ENCODE measurements around the gene PPID. TPM values are rescaled to one million over a fixed set of nuclear protein-coding genes. Genes with fewer than 3 reads are reported as not detected.
"Not testable (repeated sequence)": the region's sequence is repeated elsewhere in the genome, so short reads cannot be mapped to it uniquely, and the experiment has no call there.

Gene PPID
- 52.8 and 55.4 TPM in 2 replicates for total RNA-seq

- Mint-ChIP-seq H3K4me3 (peak within 1 kb of the TSS; percentile 95), H3K4me1 (ENCODE audit: low read depth) (peaks cover 59% of the 10 kb centered on the region), H3K27ac (peak within 1 kb of the TSS; percentile 100), H3K27me3 (ENCODE audit: insufficient read depth) (peaks cover 5% of the 10 kb centered on the region), H3K36me3 (ENCODE audit: low read depth) (peaks cover 31% of the 10 kb centered on the region), H3K9me3 (no peaks in the 10 kb centered on the region)
- intact Hi-C loops (cut with micrococcal nuclease), result loop anchor here (1.0 to 5.0 kb wide), 7 partner anchors 46 to 724 kb away; partner anchors contain the start of genes C4orf46, FNIP2 and RAPGEF2
- DNase-seq (ENCODE audit: low spot score), result peak; percentile 80
These were observed at the start of gene PPID for GRCh38 chr4:158722917-158723793. Gene PPID (minus strand): TSS chr4:158723396. CDS start chr4:158723288, 108 bp downstream.

GRCh38 chr4:158771776-158772175 is 48.6 kb upstream of the PPID start:
- intact Hi-C loops (cut with micrococcal nuclease), result no loop called here

GRCh38 chr4:158770671-158771070 is 47.5 kb upstream of the PPID start:
- DNase-seq (ENCODE audit: low spot score), result no peak
- Mint-ChIP-seq H3K36me3 (ENCODE audit: low read depth) (peaks cover 2% of the 10 kb centered on the region), H3K27ac (no peak overlapping the region), H3K9me3 (no peaks in the 10 kb centered on the region), H3K27me3 (ENCODE audit: insufficient read depth) (no peaks in the 10 kb centered on the region), H3K4me3 (peak overlapping the region; percentile 100), H3K4me1 (ENCODE audit: low read depth) (peaks cover 63% of the 10 kb centered on the region)
- intact Hi-C loops (cut with micrococcal nuclease), result no loop called here

More at GRCh38 chr4:158771776-158772175, 48.6 kb upstream of the PPID start:
- Mint-ChIP-seq H3K36me3 (ENCODE audit: low read depth) (peaks cover 2% of the 10 kb centered on the region), H3K9me3 (no peaks in the 10 kb centered on the region), H3K27me3 (ENCODE audit: insufficient read depth) (no peaks in the 10 kb centered on the region), H3K27ac (no peak overlapping the region), H3K4me1 (ENCODE audit: low read depth) (peaks cover 63% of the 10 kb centered on the region), H3K4me3 (no peak overlapping the region)
- no peak for DNase-seq (ENCODE audit: low spot score)

DNA sequence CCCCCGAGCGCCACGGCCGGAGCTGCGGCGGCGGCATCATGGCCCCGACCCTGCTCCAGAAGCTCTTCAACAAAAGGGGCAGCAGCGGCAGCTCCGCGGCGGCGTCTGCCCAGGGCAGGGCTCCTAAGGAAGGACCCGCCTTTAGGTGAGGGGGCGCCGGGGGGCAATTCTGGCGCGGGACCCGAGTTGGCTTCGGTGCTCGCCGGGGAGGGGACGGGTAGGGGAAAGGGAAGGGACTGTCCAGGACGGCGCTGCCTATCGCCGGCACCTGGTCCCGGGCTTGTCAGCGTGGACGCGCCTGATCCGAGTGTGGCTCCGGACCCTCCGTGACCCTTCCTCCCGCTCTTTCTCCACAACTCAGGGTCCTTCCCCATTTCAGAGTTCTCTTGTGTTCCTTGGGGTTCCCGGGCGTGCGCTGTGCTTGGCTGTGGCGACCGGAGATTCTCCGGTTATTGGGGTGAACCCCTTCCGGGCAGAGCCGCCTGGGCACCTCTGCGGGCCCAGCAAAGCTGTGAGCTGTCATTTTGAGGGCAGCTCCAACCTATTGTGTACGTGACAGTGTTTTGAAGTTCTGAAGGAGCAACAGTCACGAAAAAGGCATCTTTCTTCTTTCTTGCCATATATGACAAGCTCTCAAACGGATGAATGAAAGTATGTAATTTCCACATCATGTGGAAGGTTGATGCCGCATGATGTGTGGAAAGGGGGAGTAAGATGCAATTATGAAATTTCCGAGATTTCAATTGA is 46.2 kb upstream of the PPID start:
- peak overlapping the region; percentile 100 for H3K4me3 Mint-ChIP-seq
- H3K27me3 Mint-ChIP-seq (ENCODE audit: insufficient read depth), result peaks cover 2% of the 10 kb centered on the region
- H3K4me1 Mint-ChIP-seq (ENCODE audit: low read depth), result peaks cover 54% of the 10 kb centered on the region
- H3K36me3 Mint-ChIP-seq (ENCODE audit: low read depth), result peaks cover 2% of the 10 kb centered on the region
- H3K27ac Mint-ChIP-seq, result peak overlapping the region; percentile 98
- intact Hi-C loops (cut with micrococcal nuclease), result loop anchor here (1.0 to 5.0 kb wide), 7 partner anchors 41 to 437 kb away; no protein-coding TSS in a partner anchor
- H3K9me3 Mint-ChIP-seq, result no peaks in the 10 kb centered on the region
- peak; percentile 41 for DNase-seq (ENCODE audit: low spot score)

- Mint-ChIP-seq H3K9me3 (no peaks in the 10 kb centered on the region), H3K4me3 (peak within 1 kb of the TSS; percentile 100), H3K27ac (peak within 1 kb of the TSS; percentile 98), H3K36me3 (ENCODE audit: low read depth) (peaks cover 2% of the 10 kb centered on the region), H3K27me3 (ENCODE audit: insufficient read depth) (peaks cover 2% of the 10 kb centered on the region), H3K4me1 (ENCODE audit: low read depth) (peaks cover 54% of the 10 kb centered on the region)
- intact Hi-C loops (cut with micrococcal nuclease), result loop anchor here (1.0 to 5.0 kb wide), 9 partner anchors 10 to 438 kb away; partner anchors contain the start of gene ETFDH
- peak; percentile 76 for DNase-seq (ENCODE audit: low spot score)
These were observed 45.5 kb upstream of the PPID start, which contains the start of gene FNIP2 for GRCh38 chr4:158768555-158769174. Gene FNIP2 (plus strand): TSS chr4:158769026. CDS start chr4:158769213, 187 bp downstream.

GRCh38 chr4:158767451-158767850 is 44.3 kb upstream of the PPID start:
- no peak for DNase-seq (ENCODE audit: low spot score)
- intact Hi-C loops (cut with micrococcal nuclease), result loop anchor here (1.0 to 5.0 kb wide), 2 partner anchors 37 to 310 kb away; no protein-coding TSS in a partner anchor
- Mint-ChIP-seq H3K36me3 (ENCODE audit: low read depth) (peaks cover 2% of the 10 kb centered on the region), H3K4me3 (peak overlapping the region; percentile 84), H3K4me1 (ENCODE audit: low read depth) (peaks cover 44% of the 10 kb centered on the region), H3K27ac (peak overlapping the region; percentile 83), H3K27me3 (ENCODE audit: insufficient read depth) (peaks cover 2% of the 10 kb centered on the region), H3K9me3 (no peaks in the 10 kb centered on the region)

DNA sequence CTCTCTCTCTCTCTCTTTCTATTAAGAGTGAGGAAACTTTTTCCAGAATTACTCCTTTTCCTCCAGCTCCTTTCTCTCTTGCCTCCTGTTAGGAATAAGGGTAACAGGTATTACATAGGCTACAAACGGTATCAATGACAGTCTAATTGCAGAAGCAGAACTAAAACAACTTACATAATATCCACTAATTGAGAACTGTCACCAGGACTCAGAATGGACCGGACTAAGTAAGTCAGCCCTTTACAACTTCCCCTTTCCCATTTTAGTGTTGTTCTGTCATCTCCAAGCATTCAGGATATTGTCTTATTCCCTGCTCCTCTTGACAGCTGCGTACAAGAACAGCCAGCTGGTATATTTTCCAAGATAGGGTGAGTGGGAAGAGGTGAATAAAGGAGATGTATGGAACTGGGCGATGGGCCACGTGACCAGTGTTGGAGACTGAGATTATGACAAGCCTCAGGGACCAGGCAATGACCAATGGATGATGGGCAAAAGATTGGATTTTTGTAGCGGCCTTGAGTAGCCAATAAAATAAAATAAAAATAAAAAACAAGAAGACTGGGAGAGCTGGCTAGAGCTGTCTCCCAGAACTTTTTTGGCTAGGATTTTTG is 43.3 kb upstream of the PPID start:
- Mint-ChIP-seq H3K36me3 (ENCODE audit: low read depth) (peaks cover 2% of the 10 kb centered on the region), H3K9me3 (no peaks in the 10 kb centered on the region), H3K4me3 (no peak overlapping the region), H3K4me1 (ENCODE audit: low read depth) (peaks cover 35% of the 10 kb centered on the region), H3K27ac (no peak overlapping the region), H3K27me3 (ENCODE audit: insufficient read depth) (peaks cover 2% of the 10 kb centered on the region)
- intact Hi-C loops (cut with micrococcal nuclease), result loop anchor here (1.0 to 5.0 kb wide), 3 partner anchors 36 to 330 kb away; no protein-coding TSS in a partner anchor
- no peak for DNase-seq (ENCODE audit: low spot score)

DNA sequence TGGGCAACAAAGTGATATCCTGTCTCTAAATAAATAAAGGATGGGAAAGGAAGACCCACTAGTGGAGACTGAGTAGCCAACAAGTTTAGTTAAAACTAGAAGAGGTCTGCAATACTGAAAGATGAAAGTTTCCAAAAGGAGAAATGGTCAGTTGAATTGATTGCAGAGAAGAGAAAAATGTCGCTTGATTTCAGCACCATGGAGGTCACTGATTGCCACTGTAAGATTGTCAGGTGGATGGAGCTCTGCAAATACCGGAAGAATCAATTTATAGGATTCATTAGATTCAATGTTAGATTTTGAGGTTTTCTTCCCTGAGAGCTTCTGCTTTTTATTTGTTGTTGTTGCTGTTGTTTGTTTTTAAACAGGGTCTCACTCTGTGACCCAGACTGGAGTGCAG is 40.3 kb upstream of the PPID start:
- Mint-ChIP-seq H3K4me3 (no peak overlapping the region), H3K27ac (no peak overlapping the region), H3K36me3 (ENCODE audit: low read depth) (no peaks in the 10 kb centered on the region), H3K9me3 (no peaks in the 10 kb centered on the region), H3K27me3 (ENCODE audit: insufficient read depth) (peaks cover 2% of the 10 kb centered on the region), H3K4me1 (ENCODE audit: low read depth) (peaks cover 14% of the 10 kb centered on the region)
- intact Hi-C loops (cut with micrococcal nuclease), result no loop called here
- DNase-seq (ENCODE audit: low spot score), result no peak

DNA sequence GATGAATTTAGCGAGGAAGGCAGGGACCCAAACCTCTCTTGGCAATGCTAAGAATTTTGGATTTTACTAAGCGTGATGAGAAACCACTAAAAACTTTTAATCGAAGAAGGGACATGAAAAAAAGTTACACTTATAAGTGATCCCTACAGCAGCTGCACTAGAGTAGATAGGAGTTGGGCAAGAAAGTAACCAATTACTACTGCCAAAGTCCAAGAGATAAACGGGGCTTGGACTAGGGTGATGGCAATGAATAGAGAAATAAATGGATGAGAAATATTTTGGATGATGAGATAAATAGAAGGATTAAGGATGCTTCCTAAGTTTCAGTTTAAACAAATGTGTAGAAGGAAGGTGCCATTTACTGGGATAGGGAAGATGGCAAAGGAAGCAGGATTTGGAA is 39.4 kb upstream of the PPID start:
- intact Hi-C loops (cut with micrococcal nuclease), result no loop called here
- peaks cover 2% of the 10 kb centered on the region for H3K27me3 Mint-ChIP-seq (ENCODE audit: insufficient read depth)
- no peaks in the 10 kb centered on the region for H3K36me3 Mint-ChIP-seq (ENCODE audit: low read depth)
- DNase-seq (ENCODE audit: low spot score), result no peak
- peaks cover 5% of the 10 kb centered on the region for H3K4me1 Mint-ChIP-seq (ENCODE audit: low read depth)
- H3K9me3 Mint-ChIP-seq, result no peaks in the 10 kb centered on the region
- no peak overlapping the region for H3K4me3 Mint-ChIP-seq
- H3K27ac Mint-ChIP-seq, result no peak overlapping the region

GRCh38 chr4:158760866-158761265 is 37.7 kb upstream of the PPID start:
- no peak overlapping the region for H3K4me3 Mint-ChIP-seq
- H3K27ac Mint-ChIP-seq, result no peak overlapping the region
- no peak for DNase-seq (ENCODE audit: low spot score)

DNA sequence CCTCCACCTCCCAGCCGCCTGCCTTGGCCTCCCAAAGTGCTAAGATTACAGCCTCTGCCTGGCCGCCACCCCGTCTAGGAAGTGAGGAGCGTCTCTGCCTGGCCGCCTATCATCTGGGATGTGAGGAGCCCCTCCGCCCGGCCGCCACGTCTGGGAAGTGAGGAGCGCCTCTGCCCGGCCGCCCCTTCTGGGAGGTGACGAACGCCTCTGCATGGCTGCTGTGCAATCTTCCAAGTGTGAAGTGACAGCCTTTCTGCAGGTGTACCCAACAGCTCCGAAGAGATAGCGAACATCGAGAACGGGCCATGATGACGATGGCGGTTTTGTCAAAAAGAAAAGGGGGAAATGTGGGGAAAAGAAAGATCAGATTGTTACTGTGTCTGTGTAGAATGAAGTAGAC is 36.3 kb upstream of the PPID start:
- H3K9me3 Mint-ChIP-seq; H3K27me3 Mint-ChIP-seq (ENCODE audit: insufficient read depth); H3K4me3 Mint-ChIP-seq; H3K27ac Mint-ChIP-seq; H3K36me3 Mint-ChIP-seq (ENCODE audit: low read depth); DNase-seq (ENCODE audit: low spot score); intact Hi-C loops (cut with micrococcal nuclease); H3K4me1 Mint-ChIP-seq (ENCODE audit: low read depth): not testable (repeated sequence)

More at GRCh38 chr4:158760866-158761265, 37.7 kb upstream of the PPID start:
- intact Hi-C loops (cut with micrococcal nuclease), result no loop called here
- H3K4me1 Mint-ChIP-seq (ENCODE audit: low read depth), result no peaks in the 10 kb centered on the region
- no peaks in the 10 kb centered on the region for H3K36me3 Mint-ChIP-seq (ENCODE audit: low read depth)
- H3K9me3 Mint-ChIP-seq, result no peaks in the 10 kb centered on the region
- H3K27me3 Mint-ChIP-seq (ENCODE audit: insufficient read depth), result peaks cover 8% of the 10 kb centered on the region

DNA sequence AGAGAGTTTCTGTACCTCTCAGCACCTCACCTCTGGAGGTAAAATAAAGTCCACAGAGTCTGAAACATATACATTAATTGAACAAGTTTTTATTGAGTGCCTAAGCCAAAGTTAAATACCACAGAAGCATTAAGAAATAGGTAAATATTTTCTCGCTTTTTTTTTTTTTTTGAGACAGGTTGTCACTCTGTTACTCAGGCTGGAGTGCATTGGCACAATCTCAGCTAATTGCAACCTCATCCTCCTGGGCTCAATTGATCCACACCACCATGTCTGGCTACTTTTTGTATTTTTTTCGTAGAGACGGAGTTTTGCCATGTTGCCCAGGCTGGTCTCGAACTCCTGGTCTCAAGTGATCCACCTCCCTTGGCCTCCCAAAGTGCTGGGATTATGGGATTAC is 35.5 kb upstream of the PPID start:
- Mint-ChIP-seq H3K9me3 (no peaks in the 10 kb centered on the region), H3K27me3 (ENCODE audit: insufficient read depth) (peaks cover 13% of the 10 kb centered on the region), H3K4me3 (no peak overlapping the region), H3K4me1 (ENCODE audit: low read depth) (no peaks in the 10 kb centered on the region), H3K36me3 (ENCODE audit: low read depth) (no peaks in the 10 kb centered on the region), H3K27ac (no peak overlapping the region)
- intact Hi-C loops (cut with micrococcal nuclease), result no loop called here
- DNase-seq (ENCODE audit: low spot score), result no peak

All from activated T-helper 1 cell treated with anti-CD3 and anti-CD28 coated beads, Interleukin-12 subunit alpha, Interleukin-12 subunit beta, Interleukin-2, Interleukin-4 antibody, amounts not matched to agents 30 ng/mL and 10 ng/mL and 1 ng/mL, durations not matched to agents 14 hours and 24 hours and 36 hours (primary cell).